WTC11 (cell line): Measurements from ENCODE around the gene AOAH. TPM values are rescaled to one million over a fixed set of nuclear protein-coding genes. Genes with fewer than 3 reads are reported as not detected.

Experiments used
- ATAC-seq: fragments of 200-7000 bp; cut with Tn5 transposase; 2 replicates; pipeline ENCODE4 v1.10.0; 2021; ENCODE audit warnings: mild to moderate bottlenecking, moderate library complexity
- CTCF ChIA-PET: fragments of 300-600 bp; sonication (Branson Sonifier 250); formaldehyde crosslinking; loops from one replicate; lab custom pipeline; 2021; ENCODE audit warnings: antibody characterized with exemption; lab: Charles Lee
- POLR2A ChIA-PET: fragments of 350-600 bp; sonication (Branson Sonifier 250); formaldehyde crosslinking; loops from one replicate; lab custom pipeline; 2021; ENCODE audit warnings: antibody characterized with exemption; lab: Charles Lee
- DNase-seq: peaks from one replicate; pipeline ENCODE4 v3.0.0; 2021; ENCODE audit warnings: low spot score
- H3K27ac Mint-ChIP-seq: 2 replicates; pipeline ENCODE4 v1.8.0; 2021; ENCODE audit warnings: mixed read lengths
- H3K27me3 Mint-ChIP-seq: 2 replicates; pipeline ENCODE4 v1.8.0; 2021; ENCODE audit warnings: low read depth, mild to moderate bottlenecking, moderate library complexity, mixed read lengths
- H3K36me3 Mint-ChIP-seq: 2 replicates; pipeline ENCODE4 v1.8.0; 2021; ENCODE audit warnings: mixed read lengths
- H3K4me1 Mint-ChIP-seq: 2 replicates; pipeline ENCODE4 v1.8.0; 2022; ENCODE audit warnings: mixed read lengths
- H3K4me3 Mint-ChIP-seq: 2 replicates; pipeline ENCODE4 v1.8.0; 2021; ENCODE audit warnings: mild to moderate bottlenecking, moderate library complexity, mixed read lengths
- H3K9me3 Mint-ChIP-seq: 2 replicates; pipeline ENCODE4 v1.8.0; 2021; ENCODE audit warnings: mixed read lengths
- ATF3 ChIP-seq: sonication (generic); formaldehyde crosslinking; conservative IDR thresholded peaks from 2 replicates; pipeline ENCODE4 v1.8.1; 2022; ENCODE audit warnings: mild to moderate bottlenecking, missing genetic modification reagents
- ATF6 ChIP-seq: sonication (generic); formaldehyde crosslinking; IDR thresholded peaks from 2 replicates; pipeline ENCODE4 v1.8.1; 2023; ENCODE audit warnings: mild to moderate bottlenecking, missing genetic modification reagents
- E2F4 ChIP-seq: sonication (generic); formaldehyde crosslinking; IDR thresholded peaks from 2 replicates; pipeline ENCODE4 v1.8.1; 2022; ENCODE audit warnings: low read depth, mild to moderate bottlenecking, moderate library complexity, missing genetic modification reagents, borderline replicate concordance
- ESRRA ChIP-seq: sonication (generic); formaldehyde crosslinking; IDR thresholded peaks from 2 replicates; pipeline ENCODE4 v1.8.1; 2022; ENCODE audit warnings: mild to moderate bottlenecking, missing genetic modification reagents, borderline replicate concordance
- GRHL2 ChIP-seq: fragments of 250-450 bp; sonication (Bioruptor Pico); IDR thresholded peaks from 2 replicates; pipeline ENCODE4 v1.8.0; 2022; ENCODE audit warnings: mild to moderate bottlenecking, moderate library complexity; ENCODE audit not compliant: insufficient replicate concordance, severe bottlenecking
- NFATC4 ChIP-seq: fragments of 250-450 bp; sonication (Bioruptor Pico); IDR thresholded peaks from 2 replicates; pipeline ENCODE4 v1.9.0; 2021; ENCODE audit warnings: mild to moderate bottlenecking
- NR2C2 ChIP-seq: sonication (generic); formaldehyde crosslinking; IDR thresholded peaks from 2 replicates; pipeline ENCODE4 v1.8.0; 2022; ENCODE audit warnings: mild to moderate bottlenecking, missing genetic modification reagents
- OVOL2 ChIP-seq: fragments of 250-450 bp; sonication (Bioruptor Pico); IDR thresholded peaks from 2 replicates; pipeline ENCODE4 v1.9.0; 2021; ENCODE audit warnings: mild to moderate bottlenecking, borderline replicate concordance
- RELA ChIP-seq: sonication (generic); formaldehyde crosslinking; IDR thresholded peaks from 2 replicates; pipeline ENCODE4 v1.8.1; 2022; ENCODE audit warnings: missing genetic modification reagents, mild to moderate bottlenecking, borderline replicate concordance
- STAT6 ChIP-seq: sonication (generic); formaldehyde crosslinking; conservative IDR thresholded peaks from 2 replicates; pipeline ENCODE4 v1.8.1; 2023; ENCODE audit warnings: mild to moderate bottlenecking, low read depth, missing genetic modification reagents, moderate library complexity
- ZNF281 ChIP-seq: sonication (generic); formaldehyde crosslinking; IDR thresholded peaks from 2 replicates; pipeline ENCODE4 v1.8.0; 2023; ENCODE audit warnings: mild to moderate bottlenecking, missing genetic modification reagents
- ZNF425 ChIP-seq: fragments of 250-450 bp; sonication (Bioruptor Pico); conservative IDR thresholded peaks from 2 replicates; pipeline ENCODE4 v1.9.0; 2021; ENCODE audit warnings: mild to moderate bottlenecking
- total RNA-seq: library from RNA; stranded (reverse); gene quantifications from 3 replicates; pipeline ENCODE4 v1.2.3, GENCODE V29; 2021

Gene AOAH
- total RNA-seq, 1 experiment from 2014 or later, result 0.31 TPM

GRCh38 chr7:36621396-36621795 is 102.9 kb downstream of the AOAH start:
- POLR2A ChIA-PET, result no interaction called here

GRCh38 chr7:36620166-36620708 is 104.1 kb downstream of the AOAH start:
- no peak overlapping the region for H3K27ac Mint-ChIP-seq
- no peak overlapping the region for H3K4me3 Mint-ChIP-seq
- no peak for ATAC-seq
- CTCF ChIA-PET, result no interaction called here
- H3K36me3 Mint-ChIP-seq, result no peaks in the 10 kb centered on the region
- H3K9me3 Mint-ChIP-seq, result no peaks in the 10 kb centered on the region
- POLR2A ChIA-PET, result no interaction called here
- no peak for DNase-seq
- no peaks in the 10 kb centered on the region for H3K27me3 Mint-ChIP-seq
- H3K4me1 Mint-ChIP-seq, result peaks cover 20% of the 10 kb centered on the region
- TF ChIP-seq OVOL2 (CRISPR knock-in tag), result no peak
- TF ChIP-seq STAT6, result no peak
- TF ChIP-seq NR2C2 (CRISPR knock-in tag), result no peak
- no peak for TF ChIP-seq ATF3 (CRISPR knock-in tag)
- no peak for TF ChIP-seq ZNF281 (CRISPR knock-in tag)
- no peak for TF ChIP-seq E2F4
- TF ChIP-seq ATF6, result no peak
- TF ChIP-seq GRHL2 (CRISPR knock-in tag), result no peak
- TF ChIP-seq, all 79 proteins: peak for 0

More at GRCh38 chr7:36621396-36621795, 102.9 kb downstream of the AOAH start:
- Mint-ChIP-seq H3K9me3 (no peaks in the 10 kb centered on the region), H3K4me1 (peaks cover 10% of the 10 kb centered on the region), H3K4me3 (no peak overlapping the region), H3K27ac (no peak overlapping the region), H3K36me3 (no peaks in the 10 kb centered on the region), H3K27me3 (no peaks in the 10 kb centered on the region)
- TF ChIP-seq NFATC4, result no peak
- no peak for TF ChIP-seq ZNF425
- TF ChIP-seq ESRRA (CRISPR knock-in tag), result no peak
- TF ChIP-seq RELA (CRISPR knock-in tag), result no peak
- no peak for ATAC-seq
- CTCF ChIA-PET, result no interaction called here
- DNase-seq, result no peak
